ENCODE results near the gene LTC4S.

DNA sequence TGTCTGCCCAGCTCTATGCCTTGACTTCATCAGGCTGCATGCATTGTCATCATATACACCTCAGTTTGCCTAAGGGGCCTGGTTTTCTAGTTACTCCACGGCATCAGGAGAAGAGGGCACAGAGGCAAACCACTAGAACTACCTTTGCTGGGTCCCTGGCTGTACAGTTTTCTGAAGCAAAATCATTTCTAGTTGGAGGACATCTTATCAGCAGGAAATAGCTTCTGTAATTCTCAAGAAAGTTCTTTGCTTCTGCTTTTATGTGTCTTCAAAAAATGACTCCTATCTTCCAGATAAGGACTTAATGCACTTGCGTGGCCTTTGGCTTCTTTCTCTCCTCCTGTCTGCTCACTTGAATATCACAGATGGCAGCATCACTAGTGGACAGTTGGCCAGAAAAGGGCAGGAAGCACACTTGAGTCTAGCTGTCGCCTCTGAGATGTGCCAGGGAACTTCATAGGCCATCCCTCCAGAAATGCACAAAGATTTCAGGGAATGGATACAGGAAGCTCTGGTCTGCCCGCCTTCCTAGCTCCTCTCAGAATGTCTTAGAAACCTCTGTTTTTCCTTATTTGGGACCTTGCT is 22.4 kb upstream of the LTC4S start:
- TF ChIP-seq YY1 (IDR thresholded peaks at IDR 0.05), result no peak
- no peak for TF ChIP-seq CTCF (IDR thresholded peaks at IDR 0.05; ENCODE audit: low read depth, low read length, missing input control)
- TF ChIP-seq GABPA (IDR thresholded peaks at IDR 0.05 in 1 of 2, conservative IDR thresholded peaks at IDR 0.05 in 1 of 2), result no peak
- no peak for TF ChIP-seq MAX (IDR thresholded peaks at IDR 0.05)
- TF ChIP-seq RAD21 (IDR thresholded peaks at IDR 0.05), result no peak
- TF ChIP-seq, protein P1, sequence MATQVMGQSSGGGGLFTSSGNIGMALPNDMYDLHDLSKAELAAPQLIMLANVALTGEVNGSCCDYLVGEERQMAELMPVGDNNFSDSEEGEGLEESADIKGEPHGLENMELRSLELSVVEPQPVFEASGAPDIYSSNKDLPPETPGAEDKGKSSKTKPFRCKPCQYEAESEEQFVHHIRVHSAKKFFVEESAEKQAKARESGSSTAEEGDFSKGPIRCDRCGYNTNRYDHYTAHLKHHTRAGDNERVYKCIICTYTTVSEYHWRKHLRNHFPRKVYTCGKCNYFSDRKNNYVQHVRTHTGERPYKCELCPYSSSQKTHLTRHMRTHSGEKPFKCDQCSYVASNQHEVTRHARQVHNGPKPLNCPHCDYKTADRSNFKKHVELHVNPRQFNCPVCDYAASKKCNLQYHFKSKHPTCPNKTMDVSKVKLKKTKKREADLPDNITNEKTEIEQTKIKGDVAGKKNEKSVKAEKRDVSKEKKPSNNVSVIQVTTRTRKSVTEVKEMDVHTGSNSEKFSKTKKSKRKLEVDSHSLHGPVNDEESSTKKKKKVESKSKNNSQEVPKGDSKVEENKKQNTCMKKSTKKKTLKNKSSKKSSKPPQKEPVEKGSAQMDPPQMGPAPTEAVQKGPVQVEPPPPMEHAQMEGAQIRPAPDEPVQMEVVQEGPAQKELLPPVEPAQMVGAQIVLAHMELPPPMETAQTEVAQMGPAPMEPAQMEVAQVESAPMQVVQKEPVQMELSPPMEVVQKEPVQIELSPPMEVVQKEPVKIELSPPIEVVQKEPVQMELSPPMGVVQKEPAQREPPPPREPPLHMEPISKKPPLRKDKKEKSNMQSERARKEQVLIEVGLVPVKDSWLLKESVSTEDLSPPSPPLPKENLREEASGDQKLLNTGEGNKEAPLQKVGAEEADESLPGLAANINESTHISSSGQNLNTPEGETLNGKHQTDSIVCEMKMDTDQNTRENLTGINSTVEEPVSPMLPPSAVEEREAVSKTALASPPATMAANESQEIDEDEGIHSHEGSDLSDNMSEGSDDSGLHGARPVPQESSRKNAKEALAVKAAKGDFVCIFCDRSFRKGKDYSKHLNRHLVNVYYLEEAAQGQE (IDR thresholded peaks at IDR 0.05), result no peak
- no peak for TF ChIP-seq TAF1 (conservative IDR thresholded peaks at IDR 0.05)
